ENCODE data around the gene TPSB2.
"Not testable (repeated sequence)": the region's sequence is repeated elsewhere in the genome, so short reads cannot be mapped to it uniquely, and the experiment has no call there.

Gene TPSB2

GRCh38 chr16:1240436-1240835, 10.5 kb upstream of the TPSB2 start, which contains the start of gene TPSAB1:
Gene TPSAB1, plus strand, starts transcription at chr16:1240705. Its CDS starts 234 bp downstream, at chr16:1240939.
- not testable (repeated sequence) for DNase-seq

- not testable (repeated sequence) for DNase-seq
Observed at GRCh38 chr16:1239575-1239974, 9.6 kb upstream of the TPSB2 start.

DNA sequence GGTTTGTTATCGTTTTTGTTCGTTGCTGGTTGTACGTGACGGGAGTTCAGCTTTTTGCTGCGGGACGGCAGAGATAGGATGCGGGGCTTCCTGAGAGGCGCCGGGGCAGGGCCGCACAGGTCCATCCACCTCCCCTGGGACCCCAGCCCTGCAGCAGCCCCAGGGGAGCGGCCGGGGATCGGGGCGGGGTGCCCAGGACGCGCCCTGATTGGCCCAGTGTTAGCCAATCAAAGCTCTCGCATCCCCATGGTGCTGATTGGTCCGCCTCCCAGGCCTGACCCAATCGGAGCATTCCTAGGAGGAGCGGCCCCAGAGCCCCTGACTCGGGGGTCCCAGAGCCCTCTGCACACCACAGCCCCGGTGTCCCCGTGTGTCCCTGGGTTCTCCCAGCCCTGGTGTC, 8.9 kb upstream of the TPSB2 start:
- DNase-seq: not testable (repeated sequence)

DNA sequence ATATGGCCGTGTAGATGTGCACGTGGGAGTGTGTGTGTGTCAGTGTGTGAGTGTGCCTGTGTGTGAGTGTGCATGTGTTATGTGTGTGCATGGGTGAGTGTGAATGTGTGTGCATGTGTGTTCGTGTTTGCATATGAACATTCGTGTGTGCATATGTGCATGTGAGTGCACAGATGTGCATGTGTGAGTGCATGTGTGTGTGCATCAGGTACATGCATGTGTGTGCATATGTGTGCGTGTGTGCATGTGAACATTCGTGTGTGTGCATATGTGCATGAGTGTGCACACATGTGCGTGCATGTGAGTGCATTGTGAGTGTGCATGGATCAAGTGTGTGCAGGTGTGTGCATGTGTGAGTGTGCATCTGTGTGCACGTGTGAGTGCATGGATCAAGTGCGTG, 8.0 kb upstream of the TPSB2 start:
- no peak for DNase-seq

GRCh38 chr16:1236659-1237058, 6.7 kb upstream of the TPSB2 start:
- DNase-seq: not testable (repeated sequence)

DNA sequence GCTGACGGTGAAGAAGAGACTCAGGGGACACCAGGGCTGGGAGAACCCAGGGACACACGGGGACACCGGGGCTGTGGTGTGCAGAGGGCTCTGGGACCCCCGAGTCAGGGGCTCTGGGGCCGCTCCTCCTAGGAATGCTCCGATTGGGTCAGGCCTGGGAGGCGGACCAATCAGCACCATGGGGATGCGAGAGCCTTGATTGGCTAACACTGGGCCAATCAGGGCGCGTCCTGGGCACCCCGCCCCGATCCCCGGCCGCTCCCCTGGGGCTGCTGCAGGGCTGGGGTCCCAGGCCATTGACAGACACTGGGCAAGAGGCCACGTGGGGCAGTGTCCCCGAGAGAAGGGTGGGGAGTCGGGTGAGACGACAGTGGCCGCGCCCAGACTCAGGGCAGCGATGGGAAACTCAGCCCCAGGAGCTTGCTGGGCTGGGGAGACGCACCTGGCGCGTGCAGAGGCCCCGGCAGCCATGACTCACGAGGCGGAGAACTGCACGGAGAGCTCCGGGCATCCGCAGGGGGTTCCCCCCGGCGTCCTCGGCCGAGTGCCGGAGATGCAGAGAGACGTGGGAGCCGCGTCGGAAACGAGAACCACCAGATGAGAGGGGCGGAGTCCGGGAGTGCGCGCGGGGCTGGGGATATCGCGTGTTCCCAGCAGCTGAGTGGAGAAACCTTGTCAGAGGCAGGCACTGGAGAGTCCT, 2.2 kb upstream of the TPSB2 start:
- not testable (repeated sequence) for DNase-seq

GRCh38 chr16:1231301-1231700, 1.3 kb upstream of the TPSB2 start:
- DNase-seq: not testable (repeated sequence)

- DNase-seq: not testable (repeated sequence)
Observed at GRCh38 chr16:1230471-1231212, 658 bp upstream of the TPSB2 start.

GRCh38 chr16:1229476-1229875, 508 bp downstream of the TPSB2 start:
- DNase-seq: not testable (repeated sequence)

DNA sequence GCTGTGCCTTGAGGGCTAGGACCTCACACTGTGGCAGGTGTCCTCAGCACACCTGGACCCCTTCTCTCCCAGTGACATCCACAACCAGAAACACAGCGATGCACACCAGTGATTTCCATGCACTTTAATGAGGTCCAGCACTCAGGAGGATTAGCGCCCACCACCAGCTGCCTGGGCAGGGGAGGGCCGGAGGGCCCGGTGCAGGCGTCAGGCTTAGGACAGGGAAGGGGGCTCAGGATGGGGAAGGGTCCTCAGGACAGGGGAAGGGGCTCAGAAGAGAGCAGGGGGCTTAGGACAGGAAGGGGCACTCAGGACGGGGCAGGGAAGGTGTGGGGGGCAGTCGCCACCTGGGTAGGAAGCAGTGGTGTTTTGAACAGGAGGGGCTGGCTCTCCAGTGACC, 1.8 kb downstream of the TPSB2 start:
- not testable (repeated sequence) for DNase-seq

GRCh38 chr16:1226692-1227091, 3.3 kb downstream of the TPSB2 start:
- not testable (repeated sequence) for DNase-seq

- DNase-seq: not testable (repeated sequence)
Observed at GRCh38 chr16:1225728-1226311, 4.2 kb downstream of the TPSB2 start.

GRCh38 chr16:1225051-1225451, 4.9 kb downstream of the TPSB2 start, which contains the start of gene TPSG1:
Gene TPSG1, minus strand, starts transcription at chr16:1225268. Its CDS starts 16 bp downstream, at chr16:1225252.
- DNase-seq: no peak

GRCh38 chr16:1224558-1224957, 5.4 kb downstream of the TPSB2 start:
- no peak for DNase-seq

- DNase-seq: no peak
Observed at GRCh38 chr16:1223355-1224214, 6.4 kb downstream of the TPSB2 start.

- DNase-seq: no peak
Observed at GRCh38 chr16:1222553-1223354, 7.2 kb downstream of the TPSB2 start.

- DNase-seq: no peak
Observed at GRCh38 chr16:1221628-1222552, 8.1 kb downstream of the TPSB2 start.

GRCh38 chr16:1220841-1221627, 8.9 kb downstream of the TPSB2 start:
- no peak for DNase-seq

- no peak for DNase-seq
Observed at GRCh38 chr16:1220098-1220728, 9.8 kb downstream of the TPSB2 start.

Data from Kasumi-1 (cell line).